CD4-positive, alpha-beta T cell treated with Interleukin-4 for 4 hours (primary cell): Measurements from ENCODE around the gene RBKS.
"Not testable (repeated sequence)": the region's sequence is repeated elsewhere in the genome, so short reads cannot be mapped to it uniquely, and the experiment has no call there.

Source experiments
- DNase-seq: peaks from one replicate; pipeline ENCODE4 v3.0.0-alpha.2; 2020

RBKS gene

GRCh38 chr2:27870724-27871123 lies 19.5 kb downstream of the RBKS start:
- no peak for DNase-seq

DNA sequence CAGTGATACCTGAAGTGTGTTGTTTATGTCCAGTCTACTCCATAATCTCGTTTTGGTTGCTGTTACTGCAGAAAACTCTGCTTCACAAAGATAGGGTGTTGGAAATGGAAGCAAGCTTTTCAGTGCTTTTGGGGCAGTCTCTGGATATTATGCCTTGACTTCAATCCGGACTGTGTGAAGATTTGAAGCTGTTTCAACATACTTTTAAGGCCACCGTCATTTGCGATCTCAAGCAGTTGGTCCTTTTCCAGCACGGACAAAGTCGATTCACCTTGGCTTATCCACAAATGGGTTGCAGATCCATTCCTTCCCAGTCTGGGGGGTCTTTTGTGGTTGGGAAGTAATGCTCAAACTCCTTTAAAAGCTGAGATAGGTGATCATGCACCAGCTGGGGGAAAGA lies 20.4 kb downstream of the RBKS start:
- DNase-seq = no peak

DNA sequence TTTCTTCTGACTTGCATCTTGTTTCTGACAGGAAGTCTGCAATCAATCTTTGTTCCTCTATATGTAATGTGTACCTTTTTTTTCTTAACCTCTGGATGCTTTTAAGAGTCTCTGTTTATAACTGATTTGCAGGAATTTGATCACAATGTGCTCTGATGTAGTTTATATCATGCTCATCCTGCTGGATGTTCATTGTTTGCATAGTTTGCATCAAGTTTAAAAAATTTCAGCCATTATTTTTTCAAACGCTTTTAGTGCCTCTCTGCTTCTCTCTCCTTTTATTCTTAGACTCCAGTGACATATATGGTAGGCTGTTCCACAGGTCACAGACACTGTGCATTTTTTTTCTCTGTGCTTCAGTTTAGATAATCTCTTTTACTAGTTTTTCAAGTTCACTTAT lies 23.9 kb downstream of the RBKS start:
- no peak for DNase-seq

GRCh38 chr2:27863955-27864354 lies 26.2 kb downstream of the RBKS start:
- not testable (repeated sequence) for DNase-seq

DNA sequence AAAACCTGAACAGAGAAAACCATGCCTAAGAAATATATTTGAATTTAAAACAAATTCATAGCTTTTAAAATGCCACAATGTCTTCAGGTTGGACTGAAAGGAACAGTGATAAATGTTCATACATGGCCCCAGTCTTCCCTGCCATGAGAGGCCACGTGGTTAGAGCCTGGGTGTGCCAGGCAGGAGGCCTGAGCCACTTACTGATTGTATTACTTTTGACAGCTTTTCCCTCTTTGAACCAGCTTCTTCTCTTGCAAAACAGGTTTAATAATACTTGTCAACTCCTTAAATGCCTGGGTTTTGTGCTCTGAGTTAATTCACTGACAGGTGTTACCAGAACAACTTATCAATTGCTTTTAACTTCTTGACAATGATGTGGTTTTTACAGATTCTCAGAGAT lies 27.0 kb downstream of the RBKS start:
- no peak for DNase-seq

DNA sequence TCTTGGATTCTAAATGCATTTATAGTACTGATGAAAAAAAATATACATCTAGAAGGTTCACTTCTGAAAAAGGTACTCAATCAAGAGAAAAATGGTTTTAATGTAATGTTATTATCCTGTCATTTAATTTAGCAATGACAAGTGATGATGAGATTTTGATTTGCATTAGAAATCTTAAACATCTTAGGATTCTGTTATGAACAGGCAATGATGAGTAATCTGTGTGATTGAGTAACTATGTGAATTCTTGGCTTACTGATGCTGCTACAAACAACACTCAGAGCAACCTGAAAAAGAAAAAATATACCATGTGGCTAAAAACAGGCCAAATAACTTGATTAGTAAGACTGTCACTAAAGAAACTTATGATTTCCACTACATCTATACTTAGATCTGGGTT lies 30.1 kb downstream of the RBKS start:
- DNase-seq = no peak

DNA sequence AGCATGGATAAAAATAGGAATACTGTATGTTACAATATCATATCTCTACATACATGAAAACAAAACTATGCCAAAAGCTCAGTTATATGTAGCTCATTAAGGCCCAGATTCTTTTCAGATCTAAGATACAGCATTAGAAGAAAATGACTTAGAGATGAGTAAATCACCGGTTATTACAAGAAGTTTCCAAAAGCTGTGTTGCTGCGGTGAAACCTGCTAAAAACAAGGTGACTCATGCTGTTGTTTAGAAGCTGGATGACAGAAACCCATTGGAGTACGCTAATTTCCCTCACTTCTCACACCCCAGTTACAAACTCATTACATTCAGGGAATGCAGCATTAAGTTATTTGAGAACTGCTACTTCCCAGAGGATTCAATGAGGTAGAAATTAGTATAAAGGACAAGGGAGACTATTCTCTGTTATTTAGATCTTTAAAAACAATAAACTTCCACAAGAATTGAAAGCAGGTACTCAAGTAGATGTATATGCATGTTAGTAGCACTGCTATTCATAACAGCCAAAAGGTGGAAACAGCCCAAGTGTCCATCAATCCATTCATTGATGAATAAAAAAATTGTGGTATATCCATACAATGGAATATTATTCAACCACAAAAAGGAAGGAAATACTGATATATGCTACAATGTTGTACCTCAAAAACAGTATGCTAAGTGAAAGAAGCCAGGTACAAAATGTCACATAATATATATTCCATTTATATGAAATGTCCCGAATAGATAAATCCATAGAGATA lies 32.6 kb downstream of the RBKS start:
- no peak for DNase-seq

DNA sequence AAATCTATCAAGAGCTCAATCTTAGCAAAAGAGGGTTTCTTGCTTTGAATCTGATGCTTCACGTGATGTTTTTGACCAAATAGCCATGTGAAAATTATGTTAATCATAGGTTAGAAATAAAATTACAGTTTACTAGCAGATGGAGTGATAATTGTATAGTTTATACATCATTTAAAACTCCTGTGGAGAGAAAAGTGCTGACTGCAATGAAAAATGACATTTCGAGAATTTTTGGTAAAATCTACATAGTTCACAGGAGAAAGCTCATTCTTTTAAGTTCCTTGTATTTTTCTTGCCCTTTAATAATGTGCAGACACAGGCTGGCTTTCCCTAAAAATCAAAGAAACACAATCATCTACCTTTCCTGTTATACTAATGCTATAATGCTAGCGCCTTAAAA lies 33.2 kb downstream of the RBKS start:
- DNase-seq = no peak

DNA sequence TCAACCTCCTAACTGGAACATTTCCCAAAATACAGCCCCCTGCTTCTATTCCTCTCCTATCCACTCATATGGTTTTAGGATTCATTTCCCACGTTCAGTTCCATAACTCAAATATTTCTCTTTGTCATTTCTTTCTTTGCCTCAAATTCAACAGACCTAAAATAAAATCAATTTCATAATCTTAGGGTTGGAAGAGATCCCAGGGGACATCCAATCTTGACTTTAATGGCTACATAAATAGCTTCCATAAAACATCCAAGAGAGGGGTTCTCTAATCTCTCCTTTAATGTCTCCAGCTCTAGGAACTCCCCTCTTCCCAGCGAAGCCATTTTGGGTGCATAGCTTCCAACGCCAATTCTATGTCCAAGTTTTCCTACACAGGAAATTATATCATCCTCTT lies 33.8 kb downstream of the RBKS start:
- no peak for DNase-seq

GRCh38 chr2:27855476-27855875 lies 34.7 kb downstream of the RBKS start:
- DNase-seq = no peak

DNA sequence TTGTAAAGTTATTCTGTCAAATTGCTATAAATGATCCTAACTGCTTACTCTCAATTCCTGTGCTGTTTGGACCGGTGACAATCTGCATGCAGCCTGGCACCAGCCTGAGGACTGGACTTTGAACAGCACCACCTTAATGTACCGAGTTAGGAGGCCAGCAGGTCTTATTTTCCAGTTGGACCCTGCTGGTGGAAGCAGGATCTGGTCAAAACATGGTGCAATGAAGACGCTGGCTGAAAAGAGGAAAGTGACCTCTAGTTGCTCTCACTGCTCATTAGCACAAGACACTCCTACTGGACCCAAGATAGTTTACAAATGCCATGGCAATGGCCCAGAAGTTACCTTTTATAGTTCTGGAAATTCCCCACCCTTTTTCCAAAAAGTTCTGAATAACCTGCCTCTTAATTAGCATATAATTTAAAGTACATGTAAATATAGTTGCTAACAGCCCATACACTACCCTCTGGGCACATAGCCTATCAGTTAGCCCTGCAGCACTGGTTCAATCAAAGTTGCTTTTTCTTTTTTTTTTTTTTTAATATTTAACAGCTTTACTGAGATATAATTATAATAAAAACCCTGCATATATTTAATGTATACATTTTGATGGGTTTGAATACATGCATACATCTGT lies 35.8 kb downstream of the RBKS start:
- no peak for DNase-seq

DNA sequence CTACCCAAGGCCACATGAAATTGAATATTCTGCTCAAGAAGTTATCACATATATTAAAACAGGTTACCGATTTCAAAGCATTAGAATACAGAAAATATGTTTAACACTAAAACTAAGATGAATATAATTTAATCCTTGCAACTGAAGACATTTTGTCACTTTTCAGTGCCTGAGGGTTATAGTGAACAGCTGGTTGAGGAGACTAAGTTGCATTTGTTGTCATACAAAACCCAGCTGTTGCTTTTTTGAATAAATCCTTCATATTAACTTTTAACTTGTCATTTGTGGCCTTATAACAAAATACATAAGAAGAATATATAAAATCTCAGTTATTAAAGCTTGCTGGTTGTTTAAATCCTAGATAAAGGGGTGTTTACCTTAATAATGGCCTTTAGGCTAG lies 37.5 kb downstream of the RBKS start:
- DNase-seq = no peak

DNA sequence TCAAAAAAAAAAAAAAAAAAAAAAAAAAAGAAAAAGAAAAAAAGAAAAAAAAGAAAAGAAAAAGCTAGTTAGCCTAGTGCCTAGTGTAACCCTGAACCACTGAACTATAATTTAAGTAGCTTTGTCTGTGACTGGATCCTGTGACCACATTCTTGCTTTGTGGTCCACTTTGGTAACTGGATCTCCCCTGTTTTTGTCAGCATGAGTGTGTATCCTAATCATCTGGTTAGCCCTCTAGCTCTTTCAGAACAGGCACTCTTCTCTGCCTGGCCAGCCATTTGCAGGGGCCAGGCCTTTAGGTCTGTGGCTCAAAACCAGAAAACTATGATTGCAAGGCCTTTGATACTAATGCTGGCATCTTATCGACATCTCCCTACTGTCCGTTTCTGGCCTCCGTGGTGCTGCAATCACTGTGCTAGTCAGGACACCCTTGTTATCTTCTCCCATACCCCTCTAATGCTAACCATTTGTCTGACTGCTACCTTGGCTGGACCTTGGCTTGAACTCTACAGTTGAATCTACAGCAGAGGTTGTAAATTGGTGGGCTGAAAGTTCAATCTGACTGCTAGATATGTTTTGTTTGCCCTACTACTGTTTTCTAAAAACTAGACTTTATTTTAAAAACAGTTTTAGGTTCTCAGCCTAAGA lies 40.5 kb downstream of the RBKS start:
- no peak for DNase-seq

GRCh38 chr2:27847333-27847732 lies 42.9 kb downstream of the RBKS start:
- DNase-seq = no peak

GRCh38 chr2:27844821-27845255 lies 45.3 kb downstream of the RBKS start:
- no peak for DNase-seq

DNA sequence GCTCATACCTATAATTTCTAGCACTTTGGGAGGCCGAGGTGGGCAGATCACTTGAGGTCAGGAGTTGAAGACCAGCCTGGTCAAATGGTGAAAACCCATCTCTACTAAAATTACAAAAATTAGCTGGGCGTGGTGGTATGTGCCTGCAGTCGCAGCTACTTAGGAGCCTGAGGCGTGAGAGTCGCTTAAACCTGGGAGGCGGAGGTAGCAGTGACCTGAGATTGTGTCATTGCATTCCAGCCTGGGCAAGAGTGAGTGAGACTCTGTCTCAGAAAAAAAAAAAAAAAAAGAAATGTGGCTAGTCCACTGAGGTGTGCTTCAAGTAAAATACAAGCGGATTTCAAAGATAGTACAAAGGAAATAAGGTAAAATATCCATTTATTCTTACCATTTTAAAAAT lies 46.2 kb downstream of the RBKS start:
- no peak for DNase-seq

GRCh38 chr2:27842894-27843293 lies 47.3 kb downstream of the RBKS start:
- no peak for DNase-seq

DNA sequence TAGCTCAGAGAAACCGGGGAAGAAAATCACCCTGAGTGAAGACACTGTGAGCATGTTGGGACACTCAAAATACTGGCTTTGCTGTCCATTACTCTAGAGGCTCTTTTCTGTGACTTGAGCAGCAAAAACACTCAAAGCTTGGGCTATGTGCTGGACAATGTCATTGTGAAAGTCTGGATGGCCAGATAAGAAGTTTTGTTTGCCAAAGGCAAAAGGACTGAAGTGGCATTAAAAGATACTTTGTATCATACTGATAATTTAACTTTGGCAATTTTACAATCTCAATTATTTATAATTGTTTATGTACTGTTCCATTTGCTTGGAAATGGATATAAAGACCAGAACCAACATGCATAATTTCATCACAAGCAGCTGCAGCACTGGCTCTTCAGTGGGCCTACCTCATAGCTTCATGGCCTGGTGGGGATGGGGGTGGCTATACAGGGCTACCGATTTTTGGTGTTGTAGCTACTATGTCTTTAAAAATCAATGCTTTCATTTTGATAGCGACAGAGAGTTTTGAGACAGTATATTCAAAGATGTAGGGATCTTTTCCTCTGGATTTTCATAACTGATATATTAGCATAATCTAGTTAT lies 51.1 kb downstream of the RBKS start:
- no peak for DNase-seq

- no peak for DNase-seq
Measured at GRCh38 chr2:27838502-27838901, 51.7 kb downstream of the RBKS start.

GRCh38 chr2:27833931-27834330 lies 56.3 kb downstream of the RBKS start:
- DNase-seq = no peak

DNA sequence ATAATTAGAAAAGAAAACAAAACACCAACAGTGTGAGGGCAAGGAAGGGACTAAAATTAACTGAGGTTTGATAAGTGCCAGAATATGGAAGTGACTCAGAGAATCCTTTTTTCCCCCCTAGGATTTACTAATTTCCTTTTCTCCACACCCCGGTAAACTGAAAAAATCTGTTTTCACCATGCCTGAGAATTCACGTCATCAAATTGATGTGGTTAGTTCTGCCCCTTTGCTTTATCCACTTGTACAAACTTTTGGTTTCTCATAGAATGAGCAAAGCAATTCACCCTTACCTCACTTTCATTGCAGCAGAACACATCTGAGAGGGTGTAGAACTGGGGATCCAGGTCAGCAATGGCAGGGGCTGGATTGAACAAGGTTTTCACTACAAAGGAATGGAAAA lies 57.8 kb downstream of the RBKS start:
- no peak for DNase-seq

DNA sequence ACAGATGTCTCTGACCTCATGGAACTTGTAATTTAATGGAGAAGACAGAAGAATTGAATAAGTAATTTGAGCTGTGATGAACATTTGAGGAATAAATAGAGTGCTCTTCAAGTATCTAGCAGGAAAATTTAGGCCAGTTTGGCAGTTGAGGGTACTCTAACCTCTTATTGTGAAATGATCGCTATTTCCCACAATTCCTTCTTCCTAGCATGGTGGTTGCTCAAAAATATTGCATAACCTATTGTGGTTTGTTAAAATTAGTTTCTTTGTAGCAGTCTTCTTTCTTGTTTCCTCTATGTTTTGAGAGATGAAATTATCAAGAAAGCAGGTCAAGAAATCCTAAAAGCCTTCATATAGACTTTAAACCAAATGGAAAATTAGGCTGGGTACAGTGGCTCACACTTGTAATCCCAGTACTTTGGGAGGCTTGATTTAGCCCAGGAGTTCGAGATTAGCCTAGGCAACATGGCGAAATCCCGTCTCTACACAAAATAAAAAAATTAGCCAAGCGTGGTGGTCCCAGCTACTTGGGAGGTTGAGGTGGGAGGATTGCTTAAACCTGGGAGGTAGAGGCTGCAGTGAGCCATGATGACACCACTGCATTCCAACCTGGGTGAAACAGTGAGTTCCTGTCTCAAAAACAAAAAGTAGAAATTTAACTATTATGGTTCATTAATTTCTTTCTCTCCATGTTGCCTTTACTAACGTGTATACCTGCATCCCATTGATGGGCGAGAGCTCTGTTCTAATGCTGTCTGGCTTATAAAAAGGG lies 58.7 kb downstream of the RBKS start:
- DNase-seq = no peak

- DNase-seq = no peak
Measured at GRCh38 chr2:27830656-27831055, 59.5 kb downstream of the RBKS start.
